HepG2 (cell line): ENCODE results near the gene MYO7A. TPM values are rescaled to one million over a fixed set of nuclear protein-coding genes. Genes with fewer than 3 reads are reported as not detected.
A peak's percentile ranks its signal among the peaks of the same experiment; 100 is the strongest.

Experiments
- ATRX ChIP-seq: sonication (generic); formaldehyde crosslinking; IDR thresholded peaks from 2 replicates; pipeline ENCODE4 v1.4.0; 2020; ENCODE audit warnings: missing genetic modification reagents, borderline replicate concordance
- CREM ChIP-seq, 2 experiments: sonication (generic) in 1 of 2; formaldehyde crosslinking in 1 of 2; IDR thresholded peaks; 2 replicates each; pipeline versions ENCODE4 v1.4.0 to v1.6.1; 2016 to 2020; ENCODE audit warnings: antibody characterized with exemption in 1 of 2, mild to moderate bottlenecking in 1 of 2, missing genetic modification reagents in 1 of 2
- DPF2 ChIP-seq: sonication (generic); formaldehyde crosslinking; IDR thresholded peaks from 2 replicates; pipeline ENCODE4 v1.4.0; 2020; ENCODE audit warnings: mild to moderate bottlenecking, low read depth, missing genetic modification reagents, borderline replicate concordance
- FIP1L1 ChIP-seq: fragments of 200-400 bp; formaldehyde crosslinking; IDR thresholded peaks from 2 replicates; pipeline ENCODE4 v1.6.1; 2018; ENCODE audit warnings: low read depth, mild to moderate bottlenecking, low read length, moderate library complexity, borderline replicate concordance; ENCODE audit not compliant: insufficient read depth
- GATA4 ChIP-seq: sonication (generic); IDR thresholded peaks from 2 replicates; pipeline ENCODE4 v1.6.1; 2016; ENCODE audit warnings: antibody characterized with exemption, low read depth, borderline replicate concordance
- GFI1 ChIP-seq: sonication (generic); formaldehyde crosslinking; IDR thresholded peaks from 2 replicates; pipeline ENCODE4 v1.5.0; 2020; ENCODE audit warnings: missing genetic modification reagents, mild to moderate bottlenecking, borderline replicate concordance
- HNF4A ChIP-seq: sonication (generic); formaldehyde crosslinking; IDR thresholded peaks from 2 replicates; pipeline ENCODE4 v1.4.0; 2020; ENCODE audit warnings: missing genetic modification reagents
- HNRNPUL1 ChIP-seq: fragments of 200-400 bp; formaldehyde crosslinking; IDR thresholded peaks from 2 replicates; pipeline ENCODE4 v1.6.1; 2017; ENCODE audit warnings: low read depth, mild to moderate bottlenecking, low read length, moderate library complexity
- NBN ChIP-seq: fragments of 450-650 bp; conservative IDR thresholded peaks from 2 replicates; pipeline ENCODE4 v1.6.1; 2017
- PAWR ChIP-seq: sonication (generic); formaldehyde crosslinking; IDR thresholded peaks from 2 replicates; pipeline ENCODE4 v1.4.0; 2020; ENCODE audit warnings: missing genetic modification reagents, mild to moderate bottlenecking, borderline replicate concordance
- SMAD1 ChIP-seq: sonication (generic); formaldehyde crosslinking; IDR thresholded peaks from 2 replicates; pipeline ENCODE4 v1.4.0; 2020; ENCODE audit warnings: missing genetic modification reagents, low read depth, mild to moderate bottlenecking, borderline replicate concordance
- TFE3 ChIP-seq: IDR thresholded peaks from 2 replicates; pipeline ENCODE4 v1.6.1; 2016
- ZFY ChIP-seq: sonication (generic); formaldehyde crosslinking; IDR thresholded peaks from 2 replicates; pipeline ENCODE4 v1.4.0; 2020; ENCODE audit warnings: missing genetic modification reagents
- ZNF749 ChIP-seq: sonication (generic); formaldehyde crosslinking; IDR thresholded peaks from 2 replicates; pipeline ENCODE4 v1.8.0; 2022; ENCODE audit warnings: mild to moderate bottlenecking, missing genetic modification reagents, moderate library complexity, borderline replicate concordance
- polyA plus RNA-seq, 8 experiments: library from polyadenylated mRNA; depleted of rRNA in 3 of 8; stranded (reverse) in 7 of 8; unstranded in 1 of 8; fragments of >200 nt; fragmentation: Illumina TruSeq in 4 of 8; extraction: Trizol in 4 of 8; gene quantifications; 2 replicates each; pipeline versions ENCODE4 v1.2.1 to v1.2.3, GENCODE V29; 2011 to 2016; ENCODE audit warnings: low read depth in 4 of 8, missing spikeins in 1 of 8, mixed read lengths in 1 of 8; ENCODE audit not compliant: insufficient read depth in 1 of 8
- total RNA-seq, 5 experiments: library from RNA; depleted of rRNA; stranded (reverse); fragments of >200 nt; fragmentation: Illumina TruSeq; extraction: Trizol; gene quantifications; 2 replicates each; pipeline ENCODE4 v1.2.3, GENCODE V29; 2016; ENCODE audit warnings: low read depth in 1 of 5
- TF ChIP-seq, protein P1 (sequence below): fragments of 450-650 bp; IDR thresholded peaks from 2 replicates; pipeline ENCODE4 v1.6.1; 2017; ENCODE audit warnings: mild to moderate bottlenecking
- TF ChIP-seq, protein P2 (sequence below): sonication (generic); formaldehyde crosslinking; IDR thresholded peaks from 2 replicates; pipeline ENCODE4 v1.5.0; 2020; ENCODE audit warnings: mild to moderate bottlenecking, missing genetic modification reagents, moderate library complexity
- TF ChIP-seq, protein P3 (sequence below): IDR thresholded peaks from 2 replicates; pipeline ENCODE4 v1.6.1; 2016; ENCODE audit warnings: mild to moderate bottlenecking
- TF ChIP-seq, protein P4 (sequence below): sonication (generic); formaldehyde crosslinking; IDR thresholded peaks from 2 replicates; pipeline ENCODE4 v1.4.0; 2020; ENCODE audit warnings: missing genetic modification reagents, low read depth, mild to moderate bottlenecking, borderline replicate concordance

Gene MYO7A
- total and polyA plus RNA-seq, 2 of the 13 experiments (the other 11 are each of a cell fraction or from before 2014, with no cell fraction given), result 7.5 to 10.0 TPM

GRCh38 chr11:77187776-77188632 lies 60.0 kb downstream of the MYO7A start (continued):
- TF ChIP-seq ATRX (CRISPR knock-in tag), result no peak
- no peak for TF ChIP-seq ZFY (CRISPR knock-in tag)
- no peak for TF ChIP-seq FIP1L1
- TF ChIP-seq SMAD1 (CRISPR knock-in tag), result no peak
- TF ChIP-seq CREM (IDR thresholded peaks at IDR 0.05), result 0 out of 2 replicates have a peak, but pooled peaks have one; percentile 17
- TF ChIP-seq CREM (CRISPR knock-in tag; IDR thresholded peaks at IDR 0.05), result no peak
- TF ChIP-seq, protein P1, sequence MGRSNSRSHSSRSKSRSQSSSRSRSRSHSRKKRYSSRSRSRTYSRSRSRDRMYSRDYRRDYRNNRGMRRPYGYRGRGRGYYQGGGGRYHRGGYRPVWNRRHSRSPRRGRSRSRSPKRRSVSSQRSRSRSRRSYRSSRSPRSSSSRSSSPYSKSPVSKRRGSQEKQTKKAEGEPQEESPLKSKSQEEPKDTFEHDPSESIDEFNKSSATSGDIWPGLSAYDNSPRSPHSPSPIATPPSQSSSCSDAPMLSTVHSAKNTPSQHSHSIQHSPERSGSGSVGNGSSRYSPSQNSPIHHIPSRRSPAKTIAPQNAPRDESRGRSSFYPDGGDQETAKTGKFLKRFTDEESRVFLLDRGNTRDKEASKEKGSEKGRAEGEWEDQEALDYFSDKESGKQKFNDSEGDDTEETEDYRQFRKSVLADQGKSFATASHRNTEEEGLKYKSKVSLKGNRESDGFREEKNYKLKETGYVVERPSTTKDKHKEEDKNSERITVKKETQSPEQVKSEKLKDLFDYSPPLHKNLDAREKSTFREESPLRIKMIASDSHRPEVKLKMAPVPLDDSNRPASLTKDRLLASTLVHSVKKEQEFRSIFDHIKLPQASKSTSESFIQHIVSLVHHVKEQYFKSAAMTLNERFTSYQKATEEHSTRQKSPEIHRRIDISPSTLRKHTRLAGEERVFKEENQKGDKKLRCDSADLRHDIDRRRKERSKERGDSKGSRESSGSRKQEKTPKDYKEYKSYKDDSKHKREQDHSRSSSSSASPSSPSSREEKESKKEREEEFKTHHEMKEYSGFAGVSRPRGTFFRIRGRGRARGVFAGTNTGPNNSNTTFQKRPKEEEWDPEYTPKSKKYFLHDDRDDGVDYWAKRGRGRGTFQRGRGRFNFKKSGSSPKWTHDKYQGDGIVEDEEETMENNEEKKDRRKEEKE, result no peak
- TF ChIP-seq ZNF749, result no peak
- TF ChIP-seq, protein P2, sequence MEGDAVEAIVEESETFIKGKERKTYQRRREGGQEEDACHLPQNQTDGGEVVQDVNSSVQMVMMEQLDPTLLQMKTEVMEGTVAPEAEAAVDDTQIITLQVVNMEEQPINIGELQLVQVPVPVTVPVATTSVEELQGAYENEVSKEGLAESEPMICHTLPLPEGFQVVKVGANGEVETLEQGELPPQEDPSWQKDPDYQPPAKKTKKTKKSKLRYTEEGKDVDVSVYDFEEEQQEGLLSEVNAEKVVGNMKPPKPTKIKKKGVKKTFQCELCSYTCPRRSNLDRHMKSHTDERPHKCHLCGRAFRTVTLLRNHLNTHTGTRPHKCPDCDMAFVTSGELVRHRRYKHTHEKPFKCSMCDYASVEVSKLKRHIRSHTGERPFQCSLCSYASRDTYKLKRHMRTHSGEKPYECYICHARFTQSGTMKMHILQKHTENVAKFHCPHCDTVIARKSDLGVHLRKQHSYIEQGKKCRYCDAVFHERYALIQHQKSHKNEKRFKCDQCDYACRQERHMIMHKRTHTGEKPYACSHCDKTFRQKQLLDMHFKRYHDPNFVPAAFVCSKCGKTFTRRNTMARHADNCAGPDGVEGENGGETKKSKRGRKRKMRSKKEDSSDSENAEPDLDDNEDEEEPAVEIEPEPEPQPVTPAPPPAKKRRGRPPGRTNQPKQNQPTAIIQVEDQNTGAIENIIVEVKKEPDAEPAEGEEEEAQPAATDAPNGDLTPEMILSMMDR (CRISPR knock-in tag), result peak; percentile 94
- 0 out of 2 replicates have a peak, but pooled peaks have one; percentile 19 for TF ChIP-seq HNF4A (CRISPR knock-in tag)
- no peak for TF ChIP-seq DPF2 (CRISPR knock-in tag)
- no peak for TF ChIP-seq TFE3 (CRISPR knock-in tag)
- TF ChIP-seq, protein P3, sequence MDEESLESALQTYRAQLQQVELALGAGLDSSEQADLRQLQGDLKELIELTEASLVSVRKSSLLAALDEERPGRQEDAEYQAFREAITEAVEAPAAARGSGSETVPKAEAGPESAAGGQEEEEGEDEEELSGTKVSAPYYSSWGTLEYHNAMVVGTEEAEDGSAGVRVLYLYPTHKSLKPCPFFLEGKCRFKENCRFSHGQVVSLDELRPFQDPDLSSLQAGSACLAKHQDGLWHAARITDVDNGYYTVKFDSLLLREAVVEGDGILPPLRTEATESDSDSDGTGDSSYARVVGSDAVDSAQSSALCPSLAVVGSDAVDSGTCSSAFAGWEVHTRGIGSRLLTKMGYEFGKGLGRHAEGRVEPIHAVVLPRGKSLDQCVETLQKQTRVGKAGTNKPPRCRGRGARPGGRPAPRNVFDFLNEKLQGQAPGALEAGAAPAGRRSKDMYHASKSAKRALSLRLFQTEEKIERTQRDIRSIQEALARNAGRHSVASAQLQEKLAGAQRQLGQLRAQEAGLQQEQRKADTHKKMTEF (CRISPR knock-in tag), result no peak
- TF ChIP-seq, protein P4, sequence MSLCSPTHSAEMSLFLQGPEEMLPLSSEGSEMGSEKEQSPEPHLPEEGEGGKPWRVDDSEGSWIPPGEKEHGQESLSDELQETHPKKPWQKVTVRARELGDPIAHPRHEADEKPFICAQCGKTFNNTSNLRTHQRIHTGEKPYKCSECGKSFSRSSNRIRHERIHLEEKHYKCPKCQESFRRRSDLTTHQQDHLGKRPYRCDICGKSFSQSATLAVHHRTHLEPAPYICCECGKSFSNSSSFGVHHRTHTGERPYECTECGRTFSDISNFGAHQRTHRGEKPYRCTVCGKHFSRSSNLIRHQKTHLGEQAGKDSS, result no peak
- no peak for TF ChIP-seq NBN
- no peak for TF ChIP-seq PAWR (CRISPR knock-in tag)
- TF ChIP-seq HNRNPUL1, result no peak
- no peak for TF ChIP-seq GATA4
- no peak for TF ChIP-seq GFI1
